Fibroblast of pulmonary artery (primary cell): Measurements from ENCODE around the gene CCDC14.
A peak's percentile ranks its signal among the peaks of the same experiment; 100 is the strongest.
"Not testable (repeated sequence)": the region's sequence is repeated elsewhere in the genome, so short reads cannot be mapped to it uniquely, and the experiment has no call there.

ENCODE experiments used
- DNase-seq: peaks from one replicate; pipeline ENCODE4 v3.0.0-alpha.2; 2010; ENCODE audit warnings: low read depth
- H3K4me3 ChIP-seq: replicated peaks from 2 replicates; pipeline ENCODE4 v1.5.1; 2011; ENCODE audit warnings: low read depth, mild to moderate bottlenecking, control low read depth, low read length, moderate library complexity
- TF ChIP-seq, protein P1 (sequence below): IDR thresholded peaks from 2 replicates; pipeline ENCODE4 v1.5.1; 2011; ENCODE audit warnings: mild to moderate bottlenecking, control low read depth, low read length, inconsistent platforms; ENCODE audit errors: missing control alignments

The CCDC14 gene

GRCh38 chr3:123986427-123986826, 25.4 kb upstream of the CCDC14 start:
- DNase-seq: no peak
- no peak overlapping the region for H3K4me3 ChIP-seq
- TF ChIP-seq, protein P1, sequence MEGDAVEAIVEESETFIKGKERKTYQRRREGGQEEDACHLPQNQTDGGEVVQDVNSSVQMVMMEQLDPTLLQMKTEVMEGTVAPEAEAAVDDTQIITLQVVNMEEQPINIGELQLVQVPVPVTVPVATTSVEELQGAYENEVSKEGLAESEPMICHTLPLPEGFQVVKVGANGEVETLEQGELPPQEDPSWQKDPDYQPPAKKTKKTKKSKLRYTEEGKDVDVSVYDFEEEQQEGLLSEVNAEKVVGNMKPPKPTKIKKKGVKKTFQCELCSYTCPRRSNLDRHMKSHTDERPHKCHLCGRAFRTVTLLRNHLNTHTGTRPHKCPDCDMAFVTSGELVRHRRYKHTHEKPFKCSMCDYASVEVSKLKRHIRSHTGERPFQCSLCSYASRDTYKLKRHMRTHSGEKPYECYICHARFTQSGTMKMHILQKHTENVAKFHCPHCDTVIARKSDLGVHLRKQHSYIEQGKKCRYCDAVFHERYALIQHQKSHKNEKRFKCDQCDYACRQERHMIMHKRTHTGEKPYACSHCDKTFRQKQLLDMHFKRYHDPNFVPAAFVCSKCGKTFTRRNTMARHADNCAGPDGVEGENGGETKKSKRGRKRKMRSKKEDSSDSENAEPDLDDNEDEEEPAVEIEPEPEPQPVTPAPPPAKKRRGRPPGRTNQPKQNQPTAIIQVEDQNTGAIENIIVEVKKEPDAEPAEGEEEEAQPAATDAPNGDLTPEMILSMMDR: no peak

- no peak overlapping the region for H3K4me3 ChIP-seq
- DNase-seq: no peak
- TF ChIP-seq, protein P1: no peak
Measured at GRCh38 chr3:123984957-123985356, 23.9 kb upstream of the CCDC14 start.

- no peak for DNase-seq
- TF ChIP-seq, protein P1: no peak
- no peak overlapping the region for H3K4me3 ChIP-seq
Measured at GRCh38 chr3:123984350-123984749, 23.3 kb upstream of the CCDC14 start.

DNA sequence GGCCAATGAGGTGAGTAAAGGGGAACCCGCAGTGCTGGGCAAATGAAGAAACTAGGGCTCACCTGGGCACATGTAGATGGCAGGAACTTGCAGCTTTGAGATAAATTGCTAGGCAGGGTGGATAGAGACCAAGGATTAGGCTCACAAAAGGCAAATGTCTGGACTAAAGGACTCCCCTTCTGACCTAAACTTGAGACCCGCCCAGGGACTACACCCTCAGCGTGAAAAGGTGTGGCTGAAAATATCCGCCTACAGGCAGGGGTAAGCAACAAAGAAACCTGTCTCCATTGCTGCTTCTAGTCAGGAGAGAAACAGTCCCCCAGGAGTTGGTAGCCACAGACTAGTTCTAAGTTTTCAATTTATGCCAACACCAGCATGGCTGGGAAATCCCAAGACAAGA, 20.3 kb upstream of the CCDC14 start:
- DNase-seq, H3K4me3 ChIP-seq: not testable (repeated sequence)

DNA sequence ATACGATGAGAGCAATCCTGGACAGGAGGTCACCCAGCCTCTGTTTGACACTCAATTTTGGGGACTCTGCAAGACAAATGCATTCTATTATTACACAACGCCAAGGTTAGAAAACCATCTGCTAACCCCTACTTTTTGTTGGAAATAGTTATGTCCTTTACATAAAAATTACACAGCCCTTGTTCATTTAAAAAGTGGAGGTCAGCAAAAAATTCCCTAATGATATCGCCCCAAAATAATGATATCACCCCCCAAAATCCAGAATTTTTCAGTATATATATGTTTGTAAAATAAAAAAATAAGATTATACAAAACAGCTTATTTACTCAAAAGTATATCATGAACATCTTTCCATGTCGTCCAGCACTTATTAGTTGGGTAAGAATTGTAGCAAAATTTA, 19.5 kb upstream of the CCDC14 start:
- H3K4me3 ChIP-seq: no peak overlapping the region
- DNase-seq: no peak
- TF ChIP-seq, protein P1: no peak

GRCh38 chr3:123979525-123980501, 18.8 kb upstream of the CCDC14 start:
- TF ChIP-seq, protein P1: peak; percentile 58
- peak overlapping the region; percentile 34 for H3K4me3 ChIP-seq
- peak; percentile 42 for DNase-seq

DNA sequence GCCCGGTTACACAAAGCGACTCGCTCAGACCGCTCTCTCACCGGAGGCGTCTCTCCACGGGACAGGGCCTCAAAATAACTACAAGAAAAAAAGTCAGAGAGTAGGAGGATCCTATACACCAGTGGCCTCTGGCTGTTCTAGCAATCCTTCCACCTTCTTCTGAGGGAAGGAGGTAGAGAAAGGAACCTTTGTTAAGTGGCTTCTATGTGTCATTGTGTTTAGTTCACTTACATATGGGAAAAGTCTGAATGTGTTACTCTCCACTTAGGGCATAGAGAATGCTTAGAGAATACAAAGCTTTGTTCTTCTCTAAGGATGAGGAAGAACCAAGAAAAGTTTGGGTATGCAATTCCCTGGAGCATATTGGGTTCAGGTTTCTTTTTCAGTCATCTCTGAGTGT, 15.9 kb upstream of the CCDC14 start:
- not testable (repeated sequence) for DNase-seq

GRCh38 chr3:123976181-123976898, 15.3 kb upstream of the CCDC14 start:
- H3K4me3 ChIP-seq: not testable (repeated sequence)
- peak; percentile 2 for DNase-seq

More for the DNA sequence above, 15.9 kb upstream of the CCDC14 start:
- not testable (repeated sequence) for H3K4me3 ChIP-seq

- DNase-seq, H3K4me3 ChIP-seq: not testable (repeated sequence)
Measured at GRCh38 chr3:123975030-123975429, 14.0 kb upstream of the CCDC14 start.
